HG03378 (cell line): ENCODE measurements around the gene RAP1A.
A peak's percentile ranks its signal among the peaks of the same experiment; 100 is the strongest.
"Not testable (repeated sequence)": the region's sequence is repeated elsewhere in the genome, so short reads cannot be mapped to it uniquely, and the experiment has no call there.

ENCODE experiments used
- ATAC-seq: cut with Tn5 transposase; IDR thresholded peaks from one replicate; pipeline ENCODE4 v1.9.1; 2021; ENCODE audit warnings: mild to moderate bottlenecking, moderate library complexity; ENCODE audit not compliant: unreplicated experiment

Gene RAP1A

DNA sequence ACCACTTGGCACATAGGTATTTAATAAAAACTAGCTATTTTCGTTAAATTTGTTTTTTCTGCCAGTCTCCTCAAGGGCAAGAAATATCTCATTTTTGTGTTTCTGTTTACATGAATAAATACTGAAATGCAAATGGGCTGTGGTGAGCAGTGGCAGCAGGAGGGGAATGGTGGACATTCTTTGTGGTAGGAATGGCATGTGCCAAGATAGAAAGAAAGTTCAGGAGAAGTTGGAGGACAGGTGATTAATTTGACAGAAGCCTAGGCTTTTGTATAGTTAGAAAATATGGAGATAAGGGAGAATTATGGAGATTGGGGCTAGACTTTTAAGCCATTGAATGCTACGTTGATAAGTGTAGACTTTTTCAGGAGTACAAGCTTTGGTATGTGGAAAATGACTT is 8.6 kb downstream of the RAP1A start:
- ATAC-seq = no peak

DNA sequence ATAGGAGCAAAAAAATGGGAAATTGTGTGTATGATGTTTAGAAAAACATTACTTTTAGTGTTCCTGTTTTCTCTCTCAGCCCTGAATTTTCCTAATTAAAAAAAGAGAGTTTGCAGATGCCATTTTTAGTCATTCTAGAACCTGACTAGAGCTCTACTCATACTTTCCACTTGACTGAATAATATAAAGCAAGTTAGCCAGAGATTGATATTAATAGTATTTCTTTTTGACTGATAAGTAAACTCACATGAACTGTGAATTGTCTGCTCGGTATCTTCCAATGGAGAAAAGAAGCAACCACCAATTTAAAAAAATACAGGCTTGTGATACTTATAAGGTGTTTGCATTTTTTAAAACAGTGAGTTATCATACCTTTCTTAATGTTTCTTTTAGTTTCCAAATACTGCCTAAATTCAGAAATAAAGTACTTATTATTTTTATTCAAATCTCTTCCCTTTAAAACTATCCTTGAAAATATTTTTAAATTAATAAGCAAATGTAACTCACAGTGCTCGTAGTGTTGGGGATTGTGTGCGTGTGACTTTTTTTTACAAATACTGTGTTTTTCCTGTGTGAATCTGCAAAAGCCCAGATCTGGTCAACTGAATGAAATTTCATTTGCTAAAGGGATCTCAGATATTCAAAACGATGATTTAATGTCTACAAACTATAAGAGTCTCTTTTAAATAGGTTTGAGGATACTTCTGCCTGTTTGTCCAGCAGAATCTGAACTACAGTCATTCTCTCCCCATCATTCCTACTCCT is 9.8 kb downstream of the RAP1A start:
- no peak for ATAC-seq

DNA sequence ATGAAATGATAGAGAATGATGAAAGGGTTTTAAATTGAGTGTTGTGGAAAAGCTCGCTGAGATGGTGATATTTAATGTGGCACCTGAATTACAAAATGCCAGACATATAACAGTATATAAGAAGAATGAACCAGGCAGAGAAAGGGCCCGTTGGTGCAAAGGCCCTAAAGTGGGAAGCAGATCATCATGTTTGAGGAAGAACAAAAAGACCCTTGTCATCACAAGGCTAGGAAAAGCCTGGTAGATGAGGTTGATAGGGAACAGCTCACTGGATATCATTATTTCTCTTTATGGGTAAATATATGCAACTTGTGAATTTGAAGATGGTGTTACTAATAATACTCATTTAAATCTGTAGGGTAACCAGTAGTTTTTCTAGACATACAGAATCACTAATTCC is 11.0 kb downstream of the RAP1A start:
- ATAC-seq = no peak

DNA sequence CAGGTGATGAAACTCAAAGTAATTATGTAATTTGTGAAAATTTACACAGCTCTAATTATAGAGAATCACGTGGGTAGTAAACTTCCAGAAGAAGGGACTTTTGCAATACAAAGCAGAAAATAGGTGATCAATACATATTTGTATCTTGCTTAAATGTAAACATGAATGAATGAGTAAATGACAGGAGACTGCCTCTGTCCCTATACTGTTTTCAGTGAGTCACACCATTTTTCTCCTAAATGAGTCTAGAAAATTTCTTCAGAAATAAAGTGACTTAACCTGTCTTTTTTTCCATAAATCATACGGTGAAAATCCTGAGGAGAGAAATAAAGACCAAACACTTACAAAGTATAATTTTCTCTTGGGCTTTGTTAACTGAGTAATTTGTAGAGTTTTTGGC is 11.9 kb downstream of the RAP1A start:
- ATAC-seq = no peak

DNA sequence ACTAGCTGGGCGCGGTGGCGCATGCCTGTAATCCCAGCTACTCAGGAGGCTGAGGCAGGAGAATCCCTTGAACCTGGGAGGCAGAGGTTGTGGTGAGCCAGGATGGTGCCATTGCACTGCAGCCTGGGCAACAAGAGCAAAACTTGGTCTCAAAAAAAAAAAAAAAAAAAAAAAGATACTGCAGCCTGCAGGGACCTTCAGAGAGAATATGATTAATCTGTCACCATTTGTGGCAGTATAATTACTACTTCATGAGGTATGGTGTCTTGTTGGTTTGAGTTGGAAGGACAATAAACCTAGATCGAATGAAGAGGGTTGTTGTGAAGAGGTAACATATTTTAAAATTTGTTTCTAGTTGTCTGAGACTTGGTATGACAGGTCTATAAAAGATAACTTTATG is 13.2 kb downstream of the RAP1A start:
- not testable (repeated sequence) for ATAC-seq

DNA sequence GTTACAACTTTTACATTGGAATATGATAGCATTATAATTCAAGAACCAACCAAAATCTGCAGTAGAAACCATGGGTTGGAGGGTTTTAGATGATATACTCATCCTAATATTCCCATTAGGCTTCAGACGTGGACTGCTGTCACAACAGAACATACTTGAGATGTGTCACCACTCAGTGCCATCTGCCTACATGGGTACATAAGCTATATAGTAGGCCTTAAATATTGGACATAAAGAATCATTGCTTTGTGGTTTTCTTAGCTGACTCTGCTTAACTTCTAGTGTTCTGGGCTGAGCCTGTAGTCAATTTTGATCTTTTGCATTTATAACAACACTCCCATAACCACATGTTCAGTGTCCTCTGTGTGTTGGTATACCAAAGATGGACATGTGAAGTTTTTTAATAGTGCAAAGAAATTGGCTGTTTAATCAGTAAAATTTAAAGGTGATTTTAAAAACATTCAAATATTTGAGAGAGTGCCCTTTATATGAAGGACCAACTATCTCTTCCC is 14.2 kb downstream of the RAP1A start:
- no peak for ATAC-seq

DNA sequence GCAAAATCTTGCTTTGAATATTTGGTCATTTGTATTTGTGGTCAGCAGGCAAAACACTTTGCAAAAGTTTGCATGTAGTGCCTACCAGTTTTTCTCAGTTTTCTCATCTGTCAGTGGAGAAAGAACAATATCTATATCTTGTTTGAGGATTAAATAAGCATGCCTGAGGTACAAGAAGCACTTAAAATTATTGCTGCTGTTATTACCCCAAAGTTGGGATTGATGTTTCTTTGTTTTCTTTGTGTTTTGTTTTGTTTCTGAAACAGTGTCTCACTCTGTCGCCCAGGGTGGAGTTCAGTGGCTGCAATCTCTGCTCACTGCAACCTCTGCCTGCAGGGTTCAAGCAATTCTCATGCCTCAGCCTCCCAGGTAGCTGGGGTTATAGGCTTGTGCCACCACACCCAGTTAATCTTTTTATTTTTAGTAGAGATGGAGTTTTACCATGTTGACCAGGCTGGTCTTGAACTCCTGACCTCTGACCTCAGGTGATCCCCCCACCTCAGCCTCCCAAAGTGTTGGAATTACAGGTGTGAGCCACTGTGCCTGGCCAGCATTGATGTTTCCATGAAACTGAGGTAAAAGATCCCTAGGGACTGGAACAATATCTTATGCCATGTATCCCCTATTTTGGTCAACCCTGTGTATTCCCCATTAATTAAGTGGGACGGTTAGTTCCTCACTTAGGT is 15.9 kb downstream of the RAP1A start:
- ATAC-seq = no peak

DNA sequence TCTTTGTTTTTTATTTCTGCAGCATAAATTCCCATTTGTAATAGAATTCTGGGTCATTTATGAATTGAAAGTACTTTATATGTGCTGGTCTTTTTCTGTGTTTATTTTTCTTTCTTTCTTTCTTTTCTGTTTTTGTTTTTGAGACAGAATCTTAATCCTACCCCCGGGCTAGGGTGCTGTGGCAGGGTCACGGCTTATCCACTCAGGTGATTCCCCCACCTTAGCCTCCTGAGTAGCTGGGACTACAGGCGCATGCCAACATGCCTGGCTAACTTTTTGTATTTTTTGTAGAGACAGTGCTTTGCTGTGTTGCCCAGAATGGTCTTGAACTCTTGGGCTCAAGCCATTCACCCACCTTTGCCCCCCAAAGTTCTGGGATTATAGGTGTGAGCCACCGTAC is 18.7 kb downstream of the RAP1A start:
- ATAC-seq = no peak

DNA sequence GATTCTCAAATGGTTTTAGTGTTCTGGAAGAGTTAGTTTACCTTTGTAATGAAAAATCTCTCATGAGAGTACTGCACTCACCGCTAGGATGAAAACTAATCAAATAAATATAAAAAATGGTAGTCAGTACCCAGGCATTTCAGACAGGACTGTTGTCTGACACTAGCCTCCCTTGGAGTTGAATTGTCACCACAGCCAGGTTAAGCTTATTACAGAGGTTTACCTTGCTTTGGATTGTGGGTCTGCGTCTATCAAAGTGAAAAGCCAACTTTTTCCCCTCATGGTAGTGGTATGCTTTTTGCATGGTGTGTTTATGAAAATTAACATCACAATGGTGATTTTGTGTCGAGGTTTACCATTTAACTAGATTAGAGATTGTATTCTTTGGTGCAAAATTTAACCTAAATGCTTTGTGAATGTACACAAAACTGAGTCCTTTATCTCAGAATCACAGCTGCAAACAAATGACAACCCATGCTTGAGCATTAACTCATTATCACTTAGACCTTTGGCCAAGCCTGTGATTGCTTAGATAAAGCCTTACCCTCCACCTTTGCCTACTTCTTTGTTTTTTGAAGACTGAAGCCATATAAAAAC is 20.1 kb downstream of the RAP1A start:
- no peak for ATAC-seq

DNA sequence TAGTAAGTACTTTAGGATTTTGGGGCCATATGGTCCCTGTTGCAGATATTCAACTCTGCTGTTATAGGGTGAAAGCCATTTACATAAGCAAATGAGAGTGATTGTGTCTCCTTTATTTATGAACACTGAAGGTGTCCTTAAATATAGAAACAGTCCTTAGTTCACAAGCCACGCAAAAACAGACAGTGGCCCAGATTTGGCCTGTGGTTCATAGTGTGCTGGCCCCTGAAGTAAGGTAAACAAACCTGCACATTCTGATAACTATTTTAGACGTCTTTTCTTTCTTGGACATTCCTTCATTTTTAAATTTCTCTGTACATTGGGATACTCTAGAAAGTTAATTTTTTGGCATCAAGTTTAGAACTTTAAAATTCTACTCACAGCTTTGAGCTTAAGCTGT is 23.5 kb downstream of the RAP1A start:
- no peak for ATAC-seq

DNA sequence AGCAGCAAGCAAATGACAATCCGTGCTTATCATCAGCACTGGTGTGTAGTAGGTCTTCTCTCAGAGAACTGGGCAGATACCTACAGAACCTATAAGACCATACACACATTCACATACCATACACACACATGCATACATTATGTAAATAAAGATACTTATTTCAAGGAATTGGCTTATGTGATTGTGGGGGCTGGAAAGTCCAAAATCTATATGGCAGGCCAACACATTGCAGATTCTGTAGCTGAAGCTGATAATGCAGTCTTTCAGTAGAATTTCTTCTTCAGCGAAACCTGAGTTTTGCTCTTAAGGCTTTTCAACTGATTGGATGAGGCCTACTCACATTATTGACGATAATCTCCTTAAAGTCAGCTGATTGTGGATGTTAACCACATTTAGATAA is 24.1 kb downstream of the RAP1A start:
- ATAC-seq = no peak

DNA sequence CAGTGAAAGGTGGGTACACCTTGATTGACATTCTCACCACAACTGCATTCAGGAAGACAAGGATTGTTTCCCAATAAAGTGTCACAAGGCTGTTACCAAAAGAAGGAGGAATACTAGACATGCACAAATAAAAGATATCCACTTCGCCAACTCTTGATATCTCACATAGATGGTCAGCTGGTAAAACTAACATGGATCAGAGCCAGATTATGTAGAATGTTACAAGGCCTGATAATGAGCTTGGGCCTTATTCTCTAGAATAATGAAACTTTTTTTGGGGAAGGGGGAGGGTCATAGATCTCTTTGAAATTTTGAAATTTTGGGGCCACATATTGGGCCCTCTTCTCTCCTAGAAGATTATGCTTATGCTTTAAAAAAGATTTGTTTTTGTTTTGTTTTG is 24.9 kb downstream of the RAP1A start:
- ATAC-seq = no peak

DNA sequence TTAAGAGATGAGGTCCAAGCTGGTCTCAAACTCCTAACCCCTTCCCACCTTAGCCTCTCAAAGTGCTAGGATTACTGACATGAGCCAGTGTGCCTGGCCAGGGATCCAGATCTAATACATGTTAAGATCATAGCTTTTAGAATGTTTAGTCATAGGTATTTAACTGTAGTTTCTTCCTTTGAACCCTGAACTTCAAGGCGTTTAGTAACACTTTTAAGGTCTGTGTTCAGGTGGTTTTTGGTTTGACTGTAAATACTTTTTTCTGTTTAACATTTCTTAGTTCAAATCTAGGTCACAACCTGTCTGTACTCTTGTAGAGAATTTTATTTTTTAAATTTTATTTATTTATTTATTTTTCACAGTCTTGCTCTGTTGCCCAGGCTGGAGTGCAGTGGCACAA is 28.1 kb downstream of the RAP1A start:
- no peak for ATAC-seq

DNA sequence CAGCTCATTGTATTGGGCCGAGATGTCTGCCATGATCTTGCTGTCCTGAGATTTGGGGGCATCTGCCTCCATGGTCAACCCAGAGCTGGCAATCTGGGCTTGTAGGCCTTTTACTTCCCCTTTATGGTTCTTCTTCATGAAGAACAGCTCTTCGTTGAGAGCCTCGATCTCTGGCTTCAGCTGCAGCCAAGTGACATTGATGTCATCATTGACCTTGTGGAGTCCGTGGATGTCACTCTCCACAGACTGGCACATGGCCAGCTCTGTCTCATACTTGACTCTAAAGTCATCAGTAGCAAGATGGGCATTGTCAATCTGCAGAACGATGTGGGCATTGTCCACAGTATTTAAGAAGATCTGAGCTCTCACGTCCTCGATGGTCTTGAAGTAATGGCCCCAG is 29.2 kb downstream of the RAP1A start:
- no peak for ATAC-seq

DNA sequence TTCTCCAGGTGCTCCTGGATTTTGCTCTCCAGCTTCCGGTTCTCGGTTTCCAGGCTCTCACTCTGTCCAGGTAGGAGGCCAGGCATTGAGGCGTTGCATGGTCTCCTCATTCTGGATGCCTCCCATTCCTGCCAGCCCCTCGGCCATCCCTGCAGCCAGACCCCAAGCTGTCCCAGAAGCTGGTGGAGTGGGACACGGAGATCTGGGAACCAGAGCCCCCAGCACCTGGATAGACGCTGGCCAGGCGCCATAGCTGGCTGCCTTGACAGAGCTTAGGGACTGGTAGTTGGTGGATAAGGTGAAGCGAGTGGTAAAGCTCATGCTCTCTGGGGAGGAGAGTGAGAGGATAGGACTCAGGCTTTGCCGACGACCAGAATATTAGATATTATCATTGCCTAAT is 29.6 kb downstream of the RAP1A start:
- no peak for ATAC-seq

DNA sequence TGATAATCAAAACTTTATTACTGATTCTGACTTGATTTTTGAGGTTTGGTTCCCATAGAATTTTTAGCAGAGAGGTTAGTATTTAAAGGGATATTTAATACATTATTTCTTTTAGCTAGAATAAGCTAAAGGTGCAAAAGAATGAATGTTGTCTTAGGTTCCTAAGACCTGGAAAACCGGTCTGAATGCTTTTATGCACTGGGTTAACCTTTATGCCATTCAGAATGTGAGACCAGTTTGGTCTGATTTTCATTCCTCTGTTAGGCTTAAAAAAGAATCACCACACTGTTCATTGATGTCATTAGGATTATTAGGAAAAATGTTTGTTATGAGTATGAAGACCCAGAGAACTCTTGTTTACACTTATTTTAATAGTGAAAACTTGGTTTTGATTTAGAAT is 30.1 kb downstream of the RAP1A start:
- no peak for ATAC-seq

DNA sequence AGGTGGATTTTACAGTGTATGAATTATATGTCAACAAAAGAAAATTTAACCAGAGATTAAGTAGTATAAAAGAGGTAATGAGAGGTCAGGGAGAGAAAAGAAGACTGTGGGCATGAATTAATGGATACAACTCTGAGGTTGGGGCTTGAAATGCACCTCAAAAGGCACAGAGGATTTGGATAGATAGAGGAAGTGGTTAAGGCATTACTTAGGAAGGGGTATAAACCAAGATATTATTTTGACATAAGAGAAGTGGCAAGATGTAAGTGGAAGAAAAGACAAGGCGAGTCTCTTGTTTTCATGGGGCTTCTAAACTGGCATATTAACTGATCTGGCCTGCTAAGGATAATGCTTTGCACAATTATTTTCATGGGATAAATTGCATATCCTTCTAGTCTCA is 34.1 kb downstream of the RAP1A start:
- no peak for ATAC-seq

DNA sequence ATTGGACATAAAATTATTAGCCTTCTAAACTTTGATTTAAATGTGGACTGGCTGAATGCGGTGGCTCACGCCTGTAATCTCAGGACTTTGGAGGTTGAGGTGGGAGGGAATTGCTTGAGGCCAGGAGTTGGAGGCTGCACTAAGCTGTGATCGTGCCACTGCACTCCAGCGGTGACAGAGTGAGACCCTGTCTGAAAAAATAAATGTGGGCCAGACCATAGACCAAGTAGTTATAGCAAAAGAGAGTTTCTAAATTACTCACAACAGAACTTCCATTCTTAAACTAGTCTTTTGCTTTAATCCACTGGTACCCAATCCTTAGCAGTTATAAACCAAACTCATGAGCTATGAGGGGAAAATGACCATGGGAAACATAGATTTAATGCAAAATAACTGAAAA is 35.2 kb downstream of the RAP1A start:
- peak; percentile 68 for ATAC-seq

DNA sequence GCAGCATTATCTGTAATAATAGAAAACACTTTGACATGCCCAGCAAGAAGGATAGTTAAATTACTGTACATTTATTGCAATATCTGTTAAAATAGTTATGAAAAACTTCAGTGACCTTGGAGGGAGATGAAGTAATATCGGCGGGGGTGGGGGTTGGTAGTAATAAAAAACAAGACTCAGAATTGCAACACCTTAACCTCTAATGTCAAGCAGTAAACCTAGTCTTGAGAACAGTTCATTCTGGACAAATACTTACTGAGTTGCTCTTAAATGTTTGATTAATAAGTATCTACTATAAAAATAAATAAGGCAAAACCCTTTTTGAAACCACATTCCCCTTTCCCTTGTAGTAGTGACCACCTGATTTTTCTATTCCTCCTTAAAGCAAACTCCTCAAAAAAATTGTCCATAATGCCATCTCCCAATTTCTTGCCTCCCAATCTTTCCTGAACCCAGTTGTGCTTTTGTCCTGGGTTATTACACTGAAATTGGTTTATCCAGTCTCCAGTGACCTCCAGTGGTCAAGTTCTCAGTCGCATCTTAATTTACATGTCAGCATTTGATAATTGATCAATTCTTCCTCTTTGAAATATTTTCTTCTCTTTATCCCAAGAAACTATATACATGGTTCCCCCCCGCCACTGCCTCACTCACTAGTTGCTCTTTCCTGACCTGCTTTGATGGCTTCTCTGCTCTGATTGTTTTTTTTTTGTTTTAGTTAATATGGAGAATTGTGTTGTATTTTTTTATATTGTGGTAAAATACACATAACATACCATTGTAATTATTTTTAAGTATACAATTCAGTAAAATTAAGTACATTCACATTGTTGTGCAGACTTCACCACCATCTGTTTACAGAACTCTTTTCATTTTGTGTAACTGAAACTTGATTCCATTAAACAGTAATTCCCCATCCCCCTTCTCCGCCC is 36.8 kb downstream of the RAP1A start:
- ATAC-seq = no peak

DNA sequence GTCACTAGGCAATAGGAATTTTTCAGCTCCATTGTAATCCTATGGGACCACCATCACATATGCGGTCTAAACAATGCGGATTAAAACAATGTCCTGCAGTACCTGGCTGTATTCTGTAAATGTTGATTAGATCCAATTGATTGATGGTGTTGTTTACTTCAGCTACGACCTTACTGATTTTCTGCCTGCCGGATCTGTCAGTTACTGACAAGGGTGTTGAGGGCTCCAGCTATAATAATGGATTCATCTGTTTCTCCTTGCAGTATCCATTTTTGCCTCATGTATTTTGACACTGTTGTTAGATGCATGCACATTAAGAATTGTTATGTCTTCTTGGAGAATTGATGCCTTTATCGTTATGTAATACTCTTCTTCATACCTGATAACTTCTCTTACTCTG is 39.0 kb downstream of the RAP1A start:
- no peak for ATAC-seq
